AG10803 (cell line): Measurements from ENCODE around the gene KCNK7.
"Not testable (repeated sequence)": the region's sequence is repeated elsewhere in the genome, so short reads cannot be mapped to it uniquely, and the experiment has no call there.

Experiments used
- DNase-seq: peaks from one replicate; pipeline ENCODE4 v3.0.0; 2010; ENCODE audit warnings: low read depth
- H3K4me3 ChIP-seq: 2 replicates; pipeline ENCODE4 v1.5.1; 2011; ENCODE audit warnings: mild to moderate bottlenecking, low read length, control low read depth
- CTCF ChIP-seq: conservative IDR thresholded peaks from 2 replicates; pipeline ENCODE4 v1.5.1; 2011; ENCODE audit warnings: mild to moderate bottlenecking, low read length, control low read depth, inconsistent platforms

Gene KCNK7

GRCh38 chr11:65569973-65570918, 25.4 kb downstream of the KCNK7 start, which contains the start of gene ZNRD2:
ZNRD2 (plus strand) TSS chr11:65570477; CDS start chr11:65570492, 15 bp downstream.
- peak; percentile 98 for DNase-seq
- peak; percentile 53 for TF ChIP-seq CTCF
- H3K4me3 ChIP-seq: peak within 1 kb of the TSS; percentile 96

DNA sequence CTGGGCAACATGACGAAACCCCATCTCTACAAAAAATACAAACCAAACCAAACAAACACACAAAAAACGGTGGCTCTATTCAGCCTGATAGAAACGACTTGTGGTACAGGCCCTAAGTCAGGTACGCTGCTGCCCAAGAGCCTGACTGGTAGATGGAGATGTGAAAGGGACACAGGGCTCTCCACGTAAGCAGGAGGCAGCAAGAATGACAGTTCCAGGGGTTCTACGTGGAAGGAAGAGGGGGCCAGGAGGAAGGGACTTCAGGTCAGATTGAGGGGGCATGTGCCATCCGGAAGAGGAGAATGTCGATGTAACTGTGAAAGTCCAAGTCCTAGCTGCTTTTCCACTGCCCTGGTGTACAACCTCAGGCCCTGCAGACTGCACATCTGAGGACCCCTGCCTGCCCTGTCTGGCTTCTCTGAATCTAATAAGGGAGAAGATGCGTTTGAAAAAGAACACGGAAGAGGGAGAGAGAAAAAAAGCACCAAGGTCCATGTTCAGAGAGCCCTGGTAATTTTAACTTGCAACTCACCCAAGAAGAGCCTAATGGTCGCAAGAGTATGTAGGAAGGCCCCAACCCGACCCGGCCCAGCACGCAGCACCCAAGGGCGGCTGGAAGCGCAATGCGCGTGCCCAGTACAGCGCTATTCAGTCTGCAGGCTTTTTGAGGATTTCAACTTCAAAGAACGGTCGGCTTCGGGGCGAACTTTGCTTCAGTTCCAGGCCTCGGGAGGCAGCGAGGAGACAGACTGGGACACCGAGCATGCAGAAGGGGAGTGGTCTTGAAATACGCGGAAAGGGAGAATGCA, 26.2 kb downstream of the KCNK7 start:
- DNase-seq: peak; percentile 49
- TF ChIP-seq CTCF: no peak; the same call in 1 of the 2 replicates

GRCh38 chr11:65565624-65566453, 29.8 kb downstream of the KCNK7 start:
- H3K4me3 ChIP-seq: no peak overlapping the region
- TF ChIP-seq CTCF: no peak
- DNase-seq: no peak

More for the DNA sequence above, 26.2 kb downstream of the KCNK7 start:
- peak overlapping the region; percentile 96 for H3K4me3 ChIP-seq

- DNase-seq, H3K4me3 ChIP-seq: not testable (repeated sequence)
Measured at GRCh38 chr11:65564879-65565559, 30.6 kb downstream of the KCNK7 start.

- no peak for DNase-seq
- no peak for TF ChIP-seq CTCF
- no peak overlapping the region for H3K4me3 ChIP-seq
Measured at GRCh38 chr11:65563601-65564000, 32.0 kb downstream of the KCNK7 start.

GRCh38 chr11:65562788-65563187, 32.8 kb downstream of the KCNK7 start:
- TF ChIP-seq CTCF: no peak
- no peak for DNase-seq
- H3K4me3 ChIP-seq: no peak overlapping the region
